UCSD-AML1 (cell line): ENCODE data around the gene SLC5A2.
"Not testable (repeated sequence)": the region's sequence is repeated elsewhere in the genome, so short reads cannot be mapped to it uniquely, and the experiment has no call there.

Experiments
- DNase-seq: peaks from one replicate; lab custom pipeline; 2025; ENCODE audit not compliant: unreplicated experiment; lab: John Stamatoyannopoulos, UW

Gene SLC5A2

GRCh38 chr16:31523768-31524167 lies 40.8 kb downstream of the SLC5A2 start:
- not testable (repeated sequence) for DNase-seq

DNA sequence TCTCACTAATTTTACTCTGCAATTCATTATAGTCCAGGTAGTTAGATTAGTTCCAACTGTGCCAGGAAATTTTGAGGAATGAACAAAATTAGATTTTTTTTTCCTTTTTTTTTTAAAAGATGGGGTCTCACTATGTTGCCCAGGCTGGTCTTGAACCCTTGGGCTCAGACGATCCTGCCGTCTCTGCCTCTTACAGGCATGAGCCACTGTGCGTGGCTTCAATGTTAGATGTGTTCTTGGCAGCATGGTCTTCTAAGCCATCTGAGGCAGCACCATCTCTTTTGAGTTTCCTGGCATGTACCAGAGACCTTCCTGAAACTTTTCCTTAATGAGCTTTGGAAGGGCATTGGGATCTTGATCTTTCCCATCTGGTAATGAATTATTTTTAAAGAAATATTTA lies 42.2 kb downstream of the SLC5A2 start:
- no peak for DNase-seq

DNA sequence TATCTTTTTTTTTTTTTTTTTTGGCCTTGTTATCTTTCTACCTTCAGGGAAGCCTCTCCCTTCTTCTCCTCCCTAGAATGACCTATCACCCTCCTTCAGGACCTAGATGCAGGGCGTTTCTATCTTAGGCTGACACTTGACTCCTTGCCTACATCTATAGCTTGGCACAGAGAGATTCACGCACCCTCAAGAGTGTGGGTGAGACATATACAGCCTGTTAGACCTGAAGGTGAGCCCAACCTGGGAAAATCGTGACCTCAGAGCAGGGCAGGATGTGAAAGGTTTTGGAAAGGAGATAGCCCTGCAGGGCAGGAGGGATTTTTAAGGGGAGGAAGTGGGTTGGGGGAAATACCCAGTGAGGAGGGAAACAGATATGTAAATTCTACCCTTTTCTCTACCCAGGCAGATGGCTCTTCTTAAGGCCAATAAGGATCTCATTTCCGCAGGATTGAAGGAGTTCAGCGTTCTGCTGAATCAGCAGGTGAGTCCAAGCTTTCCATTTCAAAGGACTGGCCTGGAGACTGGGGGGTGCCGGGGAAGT lies 44.9 kb downstream of the SLC5A2 start, which contains the start of gene AHSP:
Gene AHSP (plus strand): TSS at position 167 of the 541 bp plus-strand sequence. CDS start 240 bp downstream, at position 407.
- no peak for DNase-seq

GRCh38 chr16:31528523-31529107 lies 45.7 kb downstream of the SLC5A2 start:
- DNase-seq, result no peak

- no peak for DNase-seq
Measured at GRCh38 chr16:31529108-31529936, 46.4 kb downstream of the SLC5A2 start.

GRCh38 chr16:31529937-31530312 lies 47.0 kb downstream of the SLC5A2 start:
- no peak for DNase-seq

- no peak for DNase-seq
Measured at GRCh38 chr16:31530405-31530804, 47.5 kb downstream of the SLC5A2 start.

GRCh38 chr16:31531096-31531495 lies 48.2 kb downstream of the SLC5A2 start:
- DNase-seq, result no peak

DNA sequence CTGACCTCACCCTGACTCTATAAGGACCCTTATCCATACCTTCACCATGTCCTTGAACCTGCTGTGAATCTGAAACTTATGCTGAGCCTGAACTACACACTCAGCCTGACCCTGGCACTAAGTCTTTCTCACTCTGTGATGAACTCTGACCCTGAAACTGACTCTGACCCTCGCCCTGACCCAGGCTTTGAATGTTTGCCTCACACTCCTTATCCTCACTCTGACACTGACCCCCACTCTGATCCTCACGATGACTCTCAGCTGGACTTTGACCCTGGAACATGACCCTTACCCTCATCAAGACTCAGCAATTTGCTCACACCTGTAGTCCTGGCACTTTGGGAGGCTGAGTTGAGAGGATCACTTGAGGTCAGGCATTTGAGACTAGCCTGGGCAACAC lies 49.2 kb downstream of the SLC5A2 start:
- no peak for DNase-seq

DNA sequence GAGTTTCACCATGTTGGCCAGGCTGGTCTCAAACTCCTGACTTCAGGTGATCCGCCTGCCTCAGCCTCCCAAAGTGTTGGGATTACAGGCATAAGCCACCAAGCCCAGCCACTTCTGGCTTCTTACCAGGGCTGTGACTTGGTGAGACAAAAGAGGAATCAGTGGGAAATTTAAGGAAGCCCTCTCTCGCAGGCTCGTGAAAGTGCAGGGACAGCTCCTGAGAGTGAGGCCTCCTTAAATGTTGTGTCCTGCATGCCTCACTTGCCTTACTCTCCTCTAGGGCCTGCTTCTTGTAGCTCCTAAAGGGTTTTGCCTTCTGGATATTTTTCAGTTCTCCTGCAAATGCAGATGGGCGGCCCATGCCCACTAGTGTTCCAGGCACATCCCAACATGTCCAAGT lies 50.0 kb downstream of the SLC5A2 start:
- no peak for DNase-seq

- no peak for DNase-seq
Measured at GRCh38 chr16:31535737-31536136, 52.8 kb downstream of the SLC5A2 start.

DNA sequence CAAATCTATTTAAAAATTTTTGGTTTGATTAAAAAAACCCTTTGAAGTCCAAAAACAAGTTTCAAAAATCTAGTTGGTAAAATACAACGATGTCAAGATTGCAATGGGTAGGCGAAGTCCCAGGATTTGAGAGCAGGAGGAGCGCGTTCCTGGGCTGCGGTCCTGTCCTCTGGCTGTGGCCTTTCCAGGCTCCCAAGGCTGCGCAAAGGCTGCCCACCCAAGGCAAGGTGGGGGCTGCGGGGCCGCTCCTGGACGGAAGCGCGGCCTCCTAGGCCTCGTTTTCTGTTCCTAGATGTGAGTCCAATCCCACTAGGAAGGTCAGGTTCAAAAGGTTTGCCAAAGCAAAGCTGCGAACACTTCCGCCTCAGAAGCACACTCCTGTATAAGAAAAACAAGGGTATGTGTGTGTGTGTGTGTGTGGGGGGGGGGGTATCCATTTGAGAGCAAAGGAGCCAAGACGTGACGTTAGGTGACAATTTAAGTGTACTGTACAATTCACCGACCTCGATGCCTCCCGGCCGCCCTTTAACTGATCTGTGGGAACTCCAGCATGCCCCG lies 54.0 kb downstream of the SLC5A2 start:
- no peak for DNase-seq

DNA sequence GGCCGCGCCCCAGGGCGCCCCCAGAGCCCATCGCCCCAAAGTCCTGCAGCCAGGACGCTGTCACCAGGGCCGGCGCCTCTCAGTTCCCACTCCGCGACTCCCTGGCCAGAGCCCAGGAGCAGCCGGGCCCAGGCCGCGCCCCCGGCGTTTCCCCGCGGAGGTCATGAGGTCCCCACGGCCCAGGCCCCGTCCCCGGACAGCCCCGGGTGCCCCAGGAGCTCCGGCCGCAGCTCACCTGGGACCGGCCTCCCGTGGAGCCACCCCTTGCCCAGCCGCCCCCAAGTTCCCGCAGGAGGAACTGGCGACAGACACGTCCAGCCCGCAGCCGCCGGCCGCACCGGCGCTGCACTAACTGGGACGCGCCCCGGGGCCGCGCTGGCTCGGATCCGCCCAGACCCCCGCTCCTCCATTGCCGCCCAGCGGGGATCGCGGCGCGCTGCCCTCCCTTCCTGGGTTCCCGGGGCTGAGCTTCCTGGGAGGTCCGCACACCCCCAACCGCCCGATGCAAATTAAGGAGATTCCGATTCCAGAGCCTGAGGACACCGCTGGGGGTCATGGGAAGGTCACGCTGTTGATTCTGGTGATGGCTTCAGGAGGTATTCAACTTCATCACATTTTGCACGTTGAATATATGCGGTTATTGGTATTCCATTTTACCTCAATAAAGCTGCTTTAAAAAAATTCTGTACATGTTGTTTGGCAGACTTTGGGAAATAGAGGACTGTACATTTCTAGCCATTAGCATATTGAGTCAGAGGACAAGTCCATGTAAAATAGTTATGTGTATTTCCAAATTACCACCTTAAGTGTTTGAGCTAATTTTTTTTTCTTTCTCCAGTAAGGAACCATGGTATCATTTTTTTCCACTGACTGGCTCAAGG lies 54.7 kb downstream of the SLC5A2 start:
- DNase-seq, result no peak

DNA sequence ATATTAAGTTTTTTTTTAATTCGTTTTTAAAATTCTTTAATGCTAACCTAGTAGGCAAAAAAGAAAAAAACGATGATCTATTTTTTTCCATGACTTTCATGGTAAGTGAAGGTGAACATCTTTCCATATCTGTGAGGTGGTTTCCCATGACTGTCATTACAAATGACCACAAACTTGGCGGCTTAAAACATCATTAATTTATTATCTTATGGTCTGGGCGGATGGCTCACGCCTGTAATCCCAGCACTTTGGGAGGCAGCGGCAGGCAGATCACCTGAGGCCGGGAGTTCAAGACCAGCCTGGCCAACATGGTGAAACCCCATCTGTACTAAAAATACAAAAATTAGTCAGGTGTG lies 55.3 kb downstream of the SLC5A2 start:
- DNase-seq, result not testable (repeated sequence)

DNA sequence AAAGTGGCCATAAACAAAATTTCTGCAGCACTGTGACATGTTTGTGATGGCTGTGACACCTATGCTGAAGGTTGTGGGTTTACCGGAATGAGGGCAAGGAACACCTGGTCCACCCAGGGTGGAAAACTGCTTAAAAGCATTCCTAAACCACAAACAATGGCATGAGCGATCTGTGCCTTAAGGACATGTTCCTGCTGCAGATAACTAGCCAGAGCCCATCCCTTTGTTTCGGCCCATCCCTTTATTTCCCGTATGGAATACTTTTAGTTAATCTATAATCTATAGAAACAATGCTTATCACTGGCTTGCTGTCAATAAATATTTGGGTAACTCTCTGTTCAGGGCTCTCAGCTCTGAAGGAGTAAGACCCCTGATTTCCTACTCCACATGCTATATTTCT lies 56.8 kb downstream of the SLC5A2 start:
- DNase-seq, result not testable (repeated sequence)
